ENCODE results near the gene NBPF12. TPM values are rescaled to one million over a fixed set of nuclear protein-coding genes. Genes with fewer than 3 reads are reported as not detected.
"Not testable (repeated sequence)": the region's sequence is repeated elsewhere in the genome, so short reads cannot be mapped to it uniquely, and the experiment has no call there.

Gene NBPF12
- total RNA-seq, 6 donors from 2014 or later, result 12.2 to 77.9 (median 19.1) TPM

GRCh38 chr1:147008495-147008894 is 70.4 kb downstream of the NBPF12 start:
- 100% methylated on average over 1 of the region's 1 CpG for WGBS, 2 donors
- H3K9me3 ChIP-seq; ATAC-seq (ENCODE audit: low FRiP score in 2 of 2); H3K36me3 ChIP-seq; H3K27me3 ChIP-seq; H3K4me3 ChIP-seq; H3K4me1 ChIP-seq; H3K27ac ChIP-seq; DNase-seq: not testable (repeated sequence)

- not testable (repeated sequence) for ATAC-seq (ENCODE audit: low FRiP score in 2 of 2)
Measured at GRCh38 chr1:147026975-147027374, 88.9 kb downstream of the NBPF12 start.

GRCh38 chr1:147030066-147030653 is 92.0 kb downstream of the NBPF12 start:
- H3K27me3 ChIP-seq, H3K9me3 ChIP-seq, H3K36me3 ChIP-seq, DNase-seq, H3K27ac ChIP-seq, H3K4me3 ChIP-seq, H3K4me1 ChIP-seq: not testable (repeated sequence)
- ATAC-seq (ENCODE audit: low FRiP score in 2 of 2), result peak in 1 of 2 donors; percentile 56
- WGBS, 2 donors, result 57 to 89% methylated on average over 1 to 3 of the region's 4 CpGs

More at GRCh38 chr1:147026975-147027374, 88.9 kb downstream of the NBPF12 start:
- H3K27ac ChIP-seq, H3K4me3 ChIP-seq, H3K27me3 ChIP-seq, H3K9me3 ChIP-seq, DNase-seq, H3K36me3 ChIP-seq, H3K4me1 ChIP-seq: not testable (repeated sequence)
- WGBS, 2 donors, result 63 to 69% methylated on average over 4 of the region's 4 CpGs

GRCh38 chr1:147039916-147040315 is 101.8 kb downstream of the NBPF12 start:
- no peaks in the 10 kb centered on the region for H3K9me3 ChIP-seq
- no peak overlapping the region for H3K27ac ChIP-seq
- no peaks in the 10 kb centered on the region for H3K27me3 ChIP-seq
- H3K4me3 ChIP-seq, result no peak overlapping the region
- no peak for DNase-seq
- no peaks in the 10 kb centered on the region for H3K4me1 ChIP-seq
- no peak for ATAC-seq (ENCODE audit: low FRiP score in 2 of 2)
- no peak for TF ChIP-seq POLR2A (IDR thresholded peaks at IDR 0.05)
- H3K36me3 ChIP-seq, result no peaks in the 10 kb centered on the region
- 83 to 89% methylated on average over 3 of the region's 3 CpGs for WGBS, 2 donors

GRCh38 chr1:147042891-147043290 is 104.8 kb downstream of the NBPF12 start:
- not testable (repeated sequence) for H3K36me3 ChIP-seq; H3K9me3 ChIP-seq; H3K4me3 ChIP-seq; H3K4me1 ChIP-seq; ATAC-seq (ENCODE audit: low FRiP score in 2 of 2); DNase-seq; H3K27ac ChIP-seq; H3K27me3 ChIP-seq
- 87 to 91% methylated on average over 3 of the region's 3 CpGs for WGBS, 2 donors

- ATAC-seq (ENCODE audit: low FRiP score in 2 of 2); H3K27ac ChIP-seq; H3K9me3 ChIP-seq; H3K36me3 ChIP-seq; H3K4me3 ChIP-seq; H3K27me3 ChIP-seq; H3K4me1 ChIP-seq; DNase-seq: not testable (repeated sequence)
Measured at GRCh38 chr1:147044511-147044910, 106.4 kb downstream of the NBPF12 start.

Other genes with a start within 250 kb of the NBPF12 start
- gene PRKAB2, start 234.1 kb downstream of the NBPF12 start, total RNA-seq, result 10 to 100 TPM in 3 of 6 donors, 1 to 10 TPM in 3; 8.1 to 22.0 (median 10.9) TPM